Bronchial epithelial cell (primary cell): ENCODE data around the gene RBM7. TPM values are rescaled to one million over a fixed set of nuclear protein-coding genes. Genes with fewer than 3 reads are reported as not detected.

Experiments
- DNase-seq: peaks from one replicate; pipeline ENCODE4 v3.0.0-alpha.2; 2010; ENCODE audit warnings: low read depth
- FAIRE-seq: peaks from 2 replicates; lab custom pipeline; 2011; peaks lifted over from hg19 to GRCh38; lab: Jason Lieb, UNC
- H3K27me3 ChIP-seq: 2 replicates; pipeline ENCODE4 v1.5.1; 2011; ENCODE audit warnings: low read length; ENCODE audit not compliant: control insufficient read depth, insufficient read depth
- H3K36me3 ChIP-seq: 2 replicates; pipeline ENCODE4 v1.5.1; 2011; ENCODE audit warnings: low read length; ENCODE audit not compliant: control insufficient read depth, insufficient read depth
- H3K4me3 ChIP-seq: 2 replicates; pipeline ENCODE4 v1.5.1; 2011; ENCODE audit warnings: mild to moderate bottlenecking, low read depth, low read length, control low read depth
- total RNA-seq: library from RNA; depleted of rRNA; stranded (reverse); fragments of >200 nt; gene quantifications from 2 replicates; pipeline ENCODE4 v1.2.1, GENCODE V29; 2014
- TF ChIP-seq, protein P1 (sequence below): IDR thresholded peaks from 2 replicates; pipeline ENCODE4 v1.5.1; 2011; ENCODE audit warnings: mild to moderate bottlenecking, moderate library complexity, low read length, control low read depth, inconsistent platforms; ENCODE audit not compliant: insufficient read depth, severe bottlenecking

RBM7 gene
- total RNA-seq, 1 donor from 2014 or later = 37.9 TPM

- Histone ChIP-seq H3K27me3 (no peaks in the 10 kb centered on the region), H3K36me3 (no peaks in the 10 kb centered on the region), H3K4me3 (no peak overlapping the region)
- FAIRE-seq = no peak
- DNase-seq = no peak
- TF ChIP-seq, protein P1, sequence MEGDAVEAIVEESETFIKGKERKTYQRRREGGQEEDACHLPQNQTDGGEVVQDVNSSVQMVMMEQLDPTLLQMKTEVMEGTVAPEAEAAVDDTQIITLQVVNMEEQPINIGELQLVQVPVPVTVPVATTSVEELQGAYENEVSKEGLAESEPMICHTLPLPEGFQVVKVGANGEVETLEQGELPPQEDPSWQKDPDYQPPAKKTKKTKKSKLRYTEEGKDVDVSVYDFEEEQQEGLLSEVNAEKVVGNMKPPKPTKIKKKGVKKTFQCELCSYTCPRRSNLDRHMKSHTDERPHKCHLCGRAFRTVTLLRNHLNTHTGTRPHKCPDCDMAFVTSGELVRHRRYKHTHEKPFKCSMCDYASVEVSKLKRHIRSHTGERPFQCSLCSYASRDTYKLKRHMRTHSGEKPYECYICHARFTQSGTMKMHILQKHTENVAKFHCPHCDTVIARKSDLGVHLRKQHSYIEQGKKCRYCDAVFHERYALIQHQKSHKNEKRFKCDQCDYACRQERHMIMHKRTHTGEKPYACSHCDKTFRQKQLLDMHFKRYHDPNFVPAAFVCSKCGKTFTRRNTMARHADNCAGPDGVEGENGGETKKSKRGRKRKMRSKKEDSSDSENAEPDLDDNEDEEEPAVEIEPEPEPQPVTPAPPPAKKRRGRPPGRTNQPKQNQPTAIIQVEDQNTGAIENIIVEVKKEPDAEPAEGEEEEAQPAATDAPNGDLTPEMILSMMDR = no peak
Observed at GRCh38 chr11:114386131-114386530, 14.3 kb upstream of the RBM7 start.

DNA sequence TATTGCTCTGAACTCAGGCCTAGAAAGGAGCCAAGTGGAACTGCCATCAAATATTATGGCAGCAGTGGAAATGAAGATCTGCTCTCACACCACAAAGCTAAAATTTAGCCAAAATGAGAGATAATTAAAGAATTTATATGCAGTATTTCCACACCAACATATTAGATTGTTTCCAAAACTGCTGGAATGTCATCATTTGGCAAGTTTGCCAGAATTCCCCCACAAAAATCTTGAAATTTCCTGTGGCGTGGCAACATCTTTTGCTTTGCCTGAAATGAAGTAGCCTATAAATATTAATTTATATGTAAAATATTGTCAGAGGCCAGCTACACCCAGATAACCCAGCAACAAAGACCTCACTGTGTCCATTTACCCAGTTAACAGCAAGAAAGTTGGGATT lies 13.9 kb upstream of the RBM7 start:
- DNase-seq = no peak
- TF ChIP-seq, protein P1 = no peak
- H3K4me3 ChIP-seq = no peak overlapping the region
- H3K36me3 ChIP-seq = no peaks in the 10 kb centered on the region
- H3K27me3 ChIP-seq = no peaks in the 10 kb centered on the region
- no peak for FAIRE-seq

DNA sequence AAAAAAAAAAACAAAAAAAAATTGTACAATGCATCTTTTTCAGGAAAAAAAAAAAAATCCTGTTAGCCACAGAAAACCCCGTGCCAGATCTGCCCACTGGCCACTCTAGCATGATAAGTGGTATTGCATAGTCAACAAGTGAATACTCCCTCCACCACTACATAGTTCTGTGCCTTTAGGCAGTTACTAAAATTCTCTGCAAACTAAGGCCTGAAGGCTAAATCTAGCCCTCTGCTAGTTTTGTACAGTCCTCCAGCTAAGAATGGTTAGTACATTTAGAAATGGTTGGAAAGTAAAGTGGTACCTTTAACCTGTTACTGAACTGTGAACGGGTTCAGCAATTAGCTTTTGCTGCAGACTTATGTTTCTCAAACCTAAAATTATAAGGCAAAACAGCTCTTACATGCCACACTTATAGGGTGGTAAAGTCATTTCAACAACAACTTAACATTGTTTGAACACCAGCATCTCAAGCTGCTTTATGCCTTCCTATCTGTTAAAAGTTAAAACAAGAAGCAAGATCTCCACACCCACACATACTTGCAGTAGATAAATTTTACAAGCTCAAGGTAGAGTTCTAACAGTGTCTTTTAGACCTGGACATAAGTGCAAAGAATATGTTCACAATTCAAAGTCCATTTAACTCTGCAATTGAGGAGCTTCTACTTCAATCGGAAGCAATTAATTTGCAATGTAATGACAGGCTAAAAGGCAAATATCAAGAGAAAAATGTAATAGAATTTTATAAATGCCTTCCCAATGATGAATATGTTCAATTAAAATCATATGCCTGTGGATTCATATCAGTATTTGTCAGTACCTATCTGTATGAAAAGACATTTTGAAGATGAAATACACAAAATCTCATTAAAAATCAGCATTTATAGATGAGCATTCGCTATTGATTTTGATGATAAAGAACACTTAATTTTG lies 7.5 kb upstream of the RBM7 start:
- Histone ChIP-seq H3K4me3 (no peak overlapping the region), H3K27me3 (no peaks in the 10 kb centered on the region), H3K36me3 (no peaks in the 10 kb centered on the region)
- FAIRE-seq (no peak), DNase-seq (no peak)
- TF ChIP-seq, protein P1 = no peak

DNA sequence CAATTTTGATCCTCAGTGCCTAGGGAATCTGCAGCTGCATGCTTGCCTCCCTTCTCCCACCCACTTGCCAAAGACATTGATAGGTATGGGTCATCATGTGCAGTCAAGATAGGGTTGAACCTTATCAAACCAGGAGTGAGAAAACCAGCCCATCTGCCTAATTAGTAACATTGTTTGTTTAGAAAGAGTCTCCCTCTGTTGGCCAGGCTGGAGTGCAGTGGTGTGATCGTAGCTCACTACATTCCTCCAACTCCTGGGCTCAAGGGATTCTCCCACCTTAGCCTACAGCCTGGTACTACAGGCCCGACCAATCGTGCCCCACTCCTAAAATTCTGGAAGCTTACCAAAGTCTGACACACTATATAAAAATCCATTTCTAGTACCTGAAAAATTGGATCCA lies 4.7 kb upstream of the RBM7 start:
- Histone ChIP-seq H3K36me3 (no peaks in the 10 kb centered on the region), H3K4me3 (no peak overlapping the region), H3K27me3 (no peaks in the 10 kb centered on the region)
- TF ChIP-seq, protein P1 = peak; percentile 56
- no peak for FAIRE-seq
- DNase-seq = peak; percentile 35

- H3K36me3 ChIP-seq = no peaks in the 10 kb centered on the region
- no peak for FAIRE-seq
- no peak for DNase-seq
- H3K4me3 ChIP-seq = no peak overlapping the region
- no peaks in the 10 kb centered on the region for H3K27me3 ChIP-seq
- TF ChIP-seq, protein P1 = no peak
Observed at GRCh38 chr11:114396916-114397315, 3.5 kb upstream of the RBM7 start.
